ENCODE data around the gene ZNF354B.
"Not testable (repeated sequence)": the region's sequence is repeated elsewhere in the genome, so short reads cannot be mapped to it uniquely, and the experiment has no call there.

DNA sequence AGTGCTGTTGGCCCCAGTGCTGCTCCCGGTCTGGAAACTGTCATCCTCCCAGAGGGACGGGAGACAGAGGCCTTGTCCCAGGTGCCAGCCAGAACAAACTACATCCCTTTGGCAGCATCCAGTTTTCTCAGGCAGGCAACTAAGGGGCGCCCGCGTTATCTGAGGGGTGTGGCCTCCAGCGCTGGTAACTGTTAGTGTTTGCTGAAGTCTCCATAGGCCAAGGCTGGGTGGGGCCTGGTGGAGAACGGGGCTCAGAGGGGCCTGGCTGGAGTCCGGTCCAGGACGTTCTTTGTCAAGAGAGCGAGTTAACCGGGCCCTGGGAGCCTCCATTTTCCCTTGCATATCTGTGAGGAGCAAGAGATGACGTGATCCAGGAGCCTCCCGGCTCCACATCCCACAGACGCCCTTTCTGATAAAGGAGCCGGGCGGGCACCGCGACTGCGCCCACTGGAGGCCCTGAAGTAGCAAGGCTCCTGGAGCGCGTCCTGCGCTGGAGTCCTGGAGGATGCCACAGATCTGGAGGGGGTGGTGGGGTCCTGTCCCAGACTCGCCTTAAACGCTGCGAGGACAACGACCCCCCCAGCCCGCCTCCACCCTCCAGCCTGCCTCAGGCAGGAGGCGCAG, 20.9 kb upstream of the ZNF354B start:
- TF ChIP-seq, protein P1, sequence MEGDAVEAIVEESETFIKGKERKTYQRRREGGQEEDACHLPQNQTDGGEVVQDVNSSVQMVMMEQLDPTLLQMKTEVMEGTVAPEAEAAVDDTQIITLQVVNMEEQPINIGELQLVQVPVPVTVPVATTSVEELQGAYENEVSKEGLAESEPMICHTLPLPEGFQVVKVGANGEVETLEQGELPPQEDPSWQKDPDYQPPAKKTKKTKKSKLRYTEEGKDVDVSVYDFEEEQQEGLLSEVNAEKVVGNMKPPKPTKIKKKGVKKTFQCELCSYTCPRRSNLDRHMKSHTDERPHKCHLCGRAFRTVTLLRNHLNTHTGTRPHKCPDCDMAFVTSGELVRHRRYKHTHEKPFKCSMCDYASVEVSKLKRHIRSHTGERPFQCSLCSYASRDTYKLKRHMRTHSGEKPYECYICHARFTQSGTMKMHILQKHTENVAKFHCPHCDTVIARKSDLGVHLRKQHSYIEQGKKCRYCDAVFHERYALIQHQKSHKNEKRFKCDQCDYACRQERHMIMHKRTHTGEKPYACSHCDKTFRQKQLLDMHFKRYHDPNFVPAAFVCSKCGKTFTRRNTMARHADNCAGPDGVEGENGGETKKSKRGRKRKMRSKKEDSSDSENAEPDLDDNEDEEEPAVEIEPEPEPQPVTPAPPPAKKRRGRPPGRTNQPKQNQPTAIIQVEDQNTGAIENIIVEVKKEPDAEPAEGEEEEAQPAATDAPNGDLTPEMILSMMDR (IDR thresholded peaks at IDR 0.05), result not testable (repeated sequence)
- not testable (repeated sequence) for TF ChIP-seq POLR2AphosphoS5 (IDR thresholded peaks at IDR 0.05)

Data from prostate gland (tissue), 2 donors.